Body of pancreas (tissue), 4 donors: ENCODE data around the gene PROX2. TPM values are rescaled to one million over a fixed set of nuclear protein-coding genes. Genes with fewer than 3 reads are reported as not detected.

Experiments used
- ATAC-seq: fragments of 150-250 bp; one replicate; pipeline ENCODE4 v1.9.1; 2016
- DNase-seq, 4 donors: peaks; one replicate each; pipeline ENCODE4 v3.0.0-alpha.2; 2019
- H3K27ac ChIP-seq, 4 donors: fragments of 200-600 bp; sonication (generic); 1 replicate in 3 of 4; 2 replicates in 1 of 4; pipeline versions ENCODE4 v1.5.1 to v1.6.1; 2016 to 2019; ENCODE audit warnings: mild to moderate bottlenecking in 1 of 4, mixed read lengths in 1 of 4, moderate library complexity in 1 of 4
- H3K27me3 ChIP-seq, 2 donors: fragments of 200-600 bp; sonication (generic); one replicate each; pipeline ENCODE4 v1.6.0; 2016; ENCODE audit warnings: mild to moderate bottlenecking in 1 of 2
- H3K36me3 ChIP-seq, 2 donors: fragments of 200-600 bp; sonication (generic); replicated peaks in 1 of 2; 2 replicates each; pipeline ENCODE4 v1.5.1; 2016; ENCODE audit warnings: low read depth in 2 of 2; ENCODE audit not compliant: insufficient read depth in 1 of 2
- H3K4me1 ChIP-seq: fragments of 200-600 bp; sonication (generic); one replicate; pipeline ENCODE4 v1.6.0; 2016
- H3K4me3 ChIP-seq, 2 donors: fragments of 200-600 bp; sonication (generic); 1 replicate in 1 of 2; 2 replicates in 1 of 2; pipeline ENCODE4 v1.5.1; 2016 to 2019
- H3K9me3 ChIP-seq, 3 donors: fragments of 200-600 bp; sonication (generic); 1 replicate in 2 of 3; 2 replicates in 1 of 3; pipeline ENCODE4 v1.5.1; 2016
- POLR2A ChIP-seq, 3 donors: fragments of 450-650 bp; IDR thresholded peaks; one replicate each; pipeline ENCODE4 v1.6.1; 2016; ENCODE audit warnings: antibody characterized with exemption in 3 of 3, mild to moderate bottlenecking in 2 of 3
- WGBS, 2 donors: methylation state at CpG; one replicate each; pipeline ENCODE4 v1.1.5; 2017; 5-methylcytosine and 5-hydroxymethylcytosine counted together
- intact Hi-C: fragments of 100-400 bp; cut with DNase I; formaldehyde crosslinking; loops from one replicate; pipeline ENCODE4 v1.15.1; 2023
- total RNA-seq, 2 donors: library from RNA; depleted of rRNA; stranded (reverse); fragments of >200 nt; gene quantifications; one replicate each; pipeline ENCODE4 v1.1.0, GENCODE V29; 2016
- TF ChIP-seq, protein P1 (sequence below), 7 experiments: fragments of 450-650 bp in 4 of 7; fragments of 200-600 bp in 3 of 7; sonication (generic) in 3 of 7; IDR thresholded peaks; one replicate each; pipeline ENCODE4 v1.5.1; 2016 to 2019; ENCODE audit warnings: antibody characterized with exemption in 7 of 7

PROX2 gene
- total RNA-seq, 2 donors from 2014 or later, result 0.52 TPM; not detected in 1

DNA sequence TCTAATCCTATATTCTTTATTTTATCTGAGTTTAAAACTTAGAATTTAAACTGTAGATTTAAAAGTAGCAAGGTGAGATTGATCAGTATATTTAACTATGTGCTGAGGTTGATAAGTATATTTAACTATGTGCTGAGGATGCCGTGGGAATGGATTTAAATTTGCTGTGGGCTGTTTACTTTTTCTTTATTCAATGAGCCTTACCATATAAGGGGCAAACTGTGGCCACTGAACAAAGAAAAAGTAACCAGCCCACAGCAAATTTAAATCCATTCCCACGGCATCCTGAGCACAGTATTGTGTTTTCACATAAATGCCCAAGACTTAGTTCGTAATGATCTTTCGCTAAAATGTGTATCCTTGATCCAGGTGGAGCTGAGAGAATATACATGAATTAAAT, 43.1 kb downstream of the PROX2 start:
- WGBS, 2 donors, result 83 to 89% methylated on average over 4 of the region's 4 CpGs
- H3K27ac ChIP-seq, result no peak overlapping the region
- ATAC-seq (no peak), DNase-seq (no peak)
- H3K9me3 ChIP-seq, result peaks cover 0 to 3% (median 0%) of the 10 kb centered on the region in 3 donors
- H3K36me3 ChIP-seq, result peaks cover 0 to 5% of the 10 kb centered on the region in 2 donors
- no peak overlapping the region for H3K4me3 ChIP-seq
- intact Hi-C loops, result no loop called here
- no peaks in the 10 kb centered on the region for H3K4me1 ChIP-seq
- no peaks in the 10 kb centered on the region for H3K27me3 ChIP-seq
- no peak for TF ChIP-seq POLR2A (IDR thresholded peaks at IDR 0.05)
- TF ChIP-seq, protein P1, sequence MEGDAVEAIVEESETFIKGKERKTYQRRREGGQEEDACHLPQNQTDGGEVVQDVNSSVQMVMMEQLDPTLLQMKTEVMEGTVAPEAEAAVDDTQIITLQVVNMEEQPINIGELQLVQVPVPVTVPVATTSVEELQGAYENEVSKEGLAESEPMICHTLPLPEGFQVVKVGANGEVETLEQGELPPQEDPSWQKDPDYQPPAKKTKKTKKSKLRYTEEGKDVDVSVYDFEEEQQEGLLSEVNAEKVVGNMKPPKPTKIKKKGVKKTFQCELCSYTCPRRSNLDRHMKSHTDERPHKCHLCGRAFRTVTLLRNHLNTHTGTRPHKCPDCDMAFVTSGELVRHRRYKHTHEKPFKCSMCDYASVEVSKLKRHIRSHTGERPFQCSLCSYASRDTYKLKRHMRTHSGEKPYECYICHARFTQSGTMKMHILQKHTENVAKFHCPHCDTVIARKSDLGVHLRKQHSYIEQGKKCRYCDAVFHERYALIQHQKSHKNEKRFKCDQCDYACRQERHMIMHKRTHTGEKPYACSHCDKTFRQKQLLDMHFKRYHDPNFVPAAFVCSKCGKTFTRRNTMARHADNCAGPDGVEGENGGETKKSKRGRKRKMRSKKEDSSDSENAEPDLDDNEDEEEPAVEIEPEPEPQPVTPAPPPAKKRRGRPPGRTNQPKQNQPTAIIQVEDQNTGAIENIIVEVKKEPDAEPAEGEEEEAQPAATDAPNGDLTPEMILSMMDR (IDR thresholded peaks at IDR 0.05), result no peak

DNA sequence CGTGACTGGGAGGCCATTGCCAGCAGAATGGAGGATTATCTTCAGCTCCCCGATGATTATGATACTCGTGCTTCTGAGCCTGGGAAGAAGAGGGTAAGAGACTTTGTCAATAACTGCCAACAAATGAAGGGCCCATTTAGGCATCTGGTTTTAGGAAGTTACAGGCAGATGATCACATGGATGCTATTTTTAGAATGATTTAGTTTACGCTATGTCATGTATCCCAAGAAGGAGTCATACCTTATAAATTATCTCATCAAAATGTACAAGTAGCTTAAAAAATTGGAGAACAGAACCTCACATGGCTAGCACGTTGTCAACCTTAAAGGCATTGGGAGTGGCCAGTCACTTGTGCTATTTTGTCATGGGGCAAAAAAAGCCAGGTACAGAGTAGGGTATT, 46.7 kb downstream of the PROX2 start:
- WGBS, 2 donors, result 82 to 95% methylated on average over 5 of the region's 5 CpGs

DNA sequence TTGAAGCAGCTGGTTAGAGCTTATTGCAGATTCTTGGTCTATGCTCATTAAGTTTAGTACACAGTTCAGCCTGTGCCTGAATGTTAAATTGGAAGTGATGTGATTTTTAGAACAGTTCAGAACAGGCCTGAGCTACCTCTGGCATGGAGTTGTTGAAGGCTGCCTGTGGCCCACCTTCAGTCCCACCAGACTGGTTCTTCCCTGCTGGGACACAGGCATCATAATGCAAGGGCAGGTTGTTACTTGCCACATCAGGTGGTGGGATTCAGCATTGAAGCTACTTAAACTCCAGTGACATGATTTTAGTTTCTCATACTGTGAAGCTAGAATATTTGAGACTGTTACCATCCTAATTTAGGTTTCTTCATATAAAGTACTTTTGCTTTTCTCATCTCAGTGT, 49.4 kb downstream of the PROX2 start:
- H3K9me3 ChIP-seq, result no peaks in the 10 kb centered on the region
- ATAC-seq, result no peak
- no peaks in the 10 kb centered on the region for H3K4me1 ChIP-seq
- no peak overlapping the region for H3K27ac ChIP-seq
- peaks cover 0 to 15% of the 10 kb centered on the region in 2 donors for H3K36me3 ChIP-seq
- intact Hi-C loops, result no loop called here
- H3K4me3 ChIP-seq, result no peak overlapping the region
- TF ChIP-seq POLR2A (IDR thresholded peaks at IDR 0.05), result no peak
- TF ChIP-seq, protein P1 (IDR thresholded peaks at IDR 0.05), result no peak
- no peak for DNase-seq
- H3K27me3 ChIP-seq, result no peaks in the 10 kb centered on the region

More for the DNA sequence above, 46.7 kb downstream of the PROX2 start:
- DNase-seq, result no peak
- Histone ChIP-seq H3K4me3 (no peak overlapping the region), H3K9me3 (peaks cover 0 to 3% (median 0%) of the 10 kb centered on the region in 3 donors), H3K4me1 (no peaks in the 10 kb centered on the region), H3K27me3 (no peaks in the 10 kb centered on the region), H3K27ac (no peak overlapping the region), H3K36me3 (peaks cover 0 to 7% of the 10 kb centered on the region in 2 donors)
- intact Hi-C loops, result no loop called here
- ATAC-seq, result no peak
- TF ChIP-seq, protein P1 (IDR thresholded peaks at IDR 0.05), result no peak
- no peak for TF ChIP-seq POLR2A (IDR thresholded peaks at IDR 0.05)

Other genes starting within 250 kb of the PROX2 start
- 10 to 100 TPM; 10.6 to 21.1 TPM for gene AREL1, start 163.1 kb downstream of the PROX2 start, total RNA-seq
- 10 to 100 TPM in 1 of 2 donors, 1 to 10 TPM in 1; 4.9 to 19.2 TPM for gene FCF1, start 163.0 kb downstream of the PROX2 start, total RNA-seq
- gene YLPM1, start 112.8 kb downstream of the PROX2 start, total RNA-seq, result 10 to 100 TPM; 30.0 to 47.7 TPM
- 10 to 100 TPM; 33.7 to 36.3 TPM for gene DLST, start 5.8 kb upstream of the PROX2 start, total RNA-seq
- gene RPS6KL1, start 47.1 kb upstream of the PROX2 start, total RNA-seq, result 10 to 100 TPM in 1 of 2 donors, 1 to 10 TPM in 1; 8.0 to 16.2 TPM
- gene PGF, start 79.5 kb upstream of the PROX2 start, total RNA-seq, result 1 to 10 TPM; 2.3 to 6.6 TPM
- 10 to 100 TPM; 12.9 to 17.1 TPM for gene EIF2B2, start 126.8 kb upstream of the PROX2 start, total RNA-seq
- gene MLH3, start 175.3 kb upstream of the PROX2 start, total RNA-seq, result 10 to 100 TPM; 18.2 to 23.7 TPM
- 1 to 10 TPM; 8.3 to 9.9 TPM for gene ACYP1, start 187.9 kb upstream of the PROX2 start, total RNA-seq
- 1 to 10 TPM; 7.3 to 7.8 TPM for gene ZC2HC1C, start 193.5 kb upstream of the PROX2 start, total RNA-seq